ENCODE results near the gene NRF1.
A peak's percentile ranks its signal among the peaks of the same experiment; 100 is the strongest.
"Not testable (repeated sequence)": the region's sequence is repeated elsewhere in the genome, so short reads cannot be mapped to it uniquely, and the experiment has no call there.

Gene NRF1

GRCh38 chr7:129630341-129630740, 18.8 kb downstream of the NRF1 start:
- Histone ChIP-seq H3K4me3 (ENCODE audit: low read depth, low read length) (no peak overlapping the region), H3K9ac (no peak overlapping the region)
- no peak for TF ChIP-seq CTCF (IDR thresholded peaks at IDR 0.05)

GRCh38 chr7:129634361-129635034, 23.0 kb downstream of the NRF1 start:
- Histone ChIP-seq H3K4me3 (ENCODE audit: low read depth, low read length) (no peak overlapping the region), H3K27me3 (ENCODE audit: control insufficient read depth, insufficient read depth, low read length) (no peaks in the 10 kb centered on the region), H3K4me2 (ENCODE audit: low read length) (no peak overlapping the region), H3K9me3 (ENCODE audit: control insufficient read depth, low read length) (no peaks in the 10 kb centered on the region), H3K27ac (no peak overlapping the region), H3K4me1 (peaks cover 2% of the 10 kb centered on the region), H3K79me2 (peaks cover 10% of the 10 kb centered on the region), H3K9ac (no peak overlapping the region), H3K36me3 (ENCODE audit: control insufficient read depth, insufficient read depth, low read length) (no peaks in the 10 kb centered on the region), H2AFZ (no peak overlapping the region)
- no peak for TF ChIP-seq CTCF (IDR thresholded peaks at IDR 0.05)

More at GRCh38 chr7:129630341-129630740, 18.8 kb downstream of the NRF1 start:
- Histone ChIP-seq H3K9me3 (ENCODE audit: control insufficient read depth, low read length) (no peaks in the 10 kb centered on the region), H3K27me3 (ENCODE audit: control insufficient read depth, insufficient read depth, low read length) (no peaks in the 10 kb centered on the region), H2AFZ (no peak overlapping the region), H3K27ac (no peak overlapping the region), H3K4me2 (ENCODE audit: low read length) (no peak overlapping the region), H3K4me1 (no peaks in the 10 kb centered on the region), H3K79me2 (peaks cover 12% of the 10 kb centered on the region), H3K36me3 (ENCODE audit: control insufficient read depth, insufficient read depth, low read length) (no peaks in the 10 kb centered on the region)

DNA sequence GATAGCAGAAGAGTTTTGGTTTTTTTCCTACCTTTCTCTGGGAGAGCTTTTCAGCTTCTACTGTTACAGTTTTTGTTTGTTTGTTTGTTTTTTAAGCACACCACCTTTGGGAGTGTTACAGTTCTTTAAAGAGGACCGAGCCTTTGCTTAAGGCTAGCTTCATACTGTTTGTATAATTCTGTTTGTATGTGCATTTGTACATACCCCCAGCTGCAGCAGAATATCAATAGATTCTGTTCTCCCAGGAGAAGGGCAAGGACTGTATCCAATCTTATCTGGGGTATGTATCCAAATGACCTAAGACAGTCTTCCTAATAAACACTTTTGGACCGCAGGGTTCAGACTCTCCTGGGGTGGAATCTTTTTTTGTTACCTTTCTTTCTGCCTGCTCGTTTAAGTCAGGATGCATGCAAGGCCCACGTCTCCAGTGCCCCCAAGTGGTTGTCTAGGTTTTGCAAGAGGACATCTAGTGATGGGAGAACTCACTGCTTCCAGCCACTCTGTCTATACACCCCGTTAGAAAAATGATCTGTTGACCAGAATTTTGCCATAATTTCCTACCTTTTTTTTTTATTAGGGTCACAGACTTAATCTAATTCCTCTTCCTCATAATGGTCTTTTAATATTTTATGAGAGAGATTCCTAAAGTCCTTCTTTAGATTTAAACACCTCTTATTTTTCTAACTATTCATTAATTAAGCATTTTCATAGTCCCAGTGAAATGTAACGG, 23.9 kb downstream of the NRF1 start:
- peaks cover 2% of the 10 kb centered on the region for H3K4me1 ChIP-seq
- H3K4me3 ChIP-seq (ENCODE audit: low read depth, low read length) = no peak overlapping the region
- no peak overlapping the region for H3K27ac ChIP-seq
- peak; percentile 56 for TF ChIP-seq CTCF (IDR thresholded peaks at IDR 0.05)
- H3K36me3 ChIP-seq (ENCODE audit: control insufficient read depth, insufficient read depth, low read length) = no peaks in the 10 kb centered on the region
- H3K4me2 ChIP-seq (ENCODE audit: low read length) = no peak overlapping the region
- no peak overlapping the region for H2AFZ ChIP-seq
- H3K79me2 ChIP-seq = peaks cover 12% of the 10 kb centered on the region
- no peak overlapping the region for H3K9ac ChIP-seq
- no peaks in the 10 kb centered on the region for H3K27me3 ChIP-seq (ENCODE audit: control insufficient read depth, insufficient read depth, low read length)
- no peaks in the 10 kb centered on the region for H3K9me3 ChIP-seq (ENCODE audit: control insufficient read depth, low read length)

DNA sequence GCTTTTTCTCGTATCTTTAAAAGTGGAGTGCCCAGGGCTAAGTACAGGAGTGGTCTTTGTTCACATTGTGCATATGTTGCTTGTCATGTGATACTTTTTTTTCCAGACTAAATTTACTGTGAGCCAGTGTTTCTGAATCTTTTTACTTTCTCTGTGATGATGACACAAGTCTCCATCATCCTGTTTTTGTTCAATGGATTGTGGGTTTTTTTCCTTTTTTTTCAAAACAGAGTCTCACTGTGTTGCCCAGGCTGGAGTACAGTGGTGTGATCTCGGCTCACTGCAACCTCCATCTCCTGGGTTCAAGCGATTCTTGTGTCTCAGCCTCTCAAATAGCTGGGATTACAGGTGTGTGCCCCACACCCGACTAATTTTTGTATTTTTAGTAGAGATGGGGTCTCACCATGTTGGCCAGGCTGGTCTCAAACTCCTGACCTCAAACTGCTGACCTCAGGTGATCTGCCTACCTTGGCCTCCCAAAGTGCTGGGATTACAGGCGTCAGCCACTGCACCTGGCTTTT, 24.6 kb downstream of the NRF1 start:
- H3K9ac ChIP-seq; H3K4me2 ChIP-seq (ENCODE audit: low read length); H3K9me3 ChIP-seq (ENCODE audit: control insufficient read depth, low read length); H3K36me3 ChIP-seq (ENCODE audit: control insufficient read depth, insufficient read depth, low read length); H3K4me1 ChIP-seq; H3K27ac ChIP-seq; H2AFZ ChIP-seq; H3K27me3 ChIP-seq (ENCODE audit: control insufficient read depth, insufficient read depth, low read length); H3K4me3 ChIP-seq (ENCODE audit: low read depth, low read length): not testable (repeated sequence)
- peaks cover 12% of the 10 kb centered on the region for H3K79me2 ChIP-seq

- Histone ChIP-seq H3K27ac (no peak overlapping the region), H3K27me3 (ENCODE audit: control insufficient read depth, insufficient read depth, low read length) (no peaks in the 10 kb centered on the region)
- TF ChIP-seq CTCF (IDR thresholded peaks at IDR 0.05) = no peak
These were observed 25.1 kb downstream of the NRF1 start for GRCh38 chr7:129636641-129637040.

More at GRCh38 chr7:129636641-129637040, 25.1 kb downstream of the NRF1 start:
- no peak overlapping the region for H2AFZ ChIP-seq
- H3K9me3 ChIP-seq (ENCODE audit: control insufficient read depth, low read length) = no peaks in the 10 kb centered on the region
- no peaks in the 10 kb centered on the region for H3K36me3 ChIP-seq (ENCODE audit: control insufficient read depth, insufficient read depth, low read length)
- no peak overlapping the region for H3K4me3 ChIP-seq (ENCODE audit: low read depth, low read length)
- peaks cover 2% of the 10 kb centered on the region for H3K4me1 ChIP-seq
- H3K9ac ChIP-seq = no peak overlapping the region
- no peak overlapping the region for H3K4me2 ChIP-seq (ENCODE audit: low read length)
- peaks cover 10% of the 10 kb centered on the region for H3K79me2 ChIP-seq
